Panc1 (cell line): ENCODE results near the gene PRPH. TPM values are rescaled to one million over a fixed set of nuclear protein-coding genes. Genes with fewer than 3 reads are reported as not detected.
A peak's percentile ranks its signal among the peaks of the same experiment; 100 is the strongest.

Experiments
- ATAC-seq: fragments of 200-7000 bp; cut with Tn5 transposase; 2 replicates; pipeline ENCODE4 v1.9.1; 2020; ENCODE audit warnings: mild to moderate bottlenecking, moderate library complexity
- BruUV-seq: library from RNA; stranded (reverse); fragments of 400-500 nt; replicated peaks from 2 replicates; lab custom pipeline; 2021; lab: Mats Ljungman, UMichigan
- CTCF ChIA-PET: fragments of 300-600 bp; sonication (Branson Sonifier 250); formaldehyde crosslinking; loops from one replicate; lab custom pipeline; 2022; ENCODE audit warnings: antibody characterized with exemption; lab: Charles Lee
- POLR2A ChIA-PET: fragments of 300-600 bp; sonication (Branson Sonifier 250); formaldehyde crosslinking; loops from one replicate; lab custom pipeline; 2022; ENCODE audit warnings: antibody characterized with exemption; lab: Charles Lee
- DNase-seq: peaks from one replicate; pipeline ENCODE4 v3.0.0-alpha.2; 2010; ENCODE audit warnings: low read depth, low spot score
- H3K27ac ChIP-seq: 2 replicates; pipeline ENCODE4 v1.5.1; 2011; ENCODE audit warnings: mild to moderate bottlenecking, low read length, inconsistent platforms
- H3K27me3 ChIP-seq: fragments of 200-500 bp; sonication (Bioruptor generic); 2 replicates; pipeline ENCODE4 v1.6.0; 2014; ENCODE audit warnings: low read length, inconsistent platforms; ENCODE audit not compliant: control insufficient read depth, insufficient read depth
- H3K36me3 ChIP-seq: fragments of 200-500 bp; sonication (Bioruptor generic); 2 replicates; pipeline ENCODE4 v1.5.1; 2014; ENCODE audit warnings: inconsistent platforms, mild to moderate bottlenecking, low read length, moderate library complexity; ENCODE audit not compliant: control insufficient read depth, insufficient read depth
- H3K4me1 ChIP-seq: 2 replicates; pipeline ENCODE4 v1.5.1; 2011; ENCODE audit warnings: inconsistent platforms, mild to moderate bottlenecking, low read length, moderate library complexity; ENCODE audit not compliant: control insufficient read depth, insufficient read depth
- H3K4me3 ChIP-seq, 2 experiments: 2 replicates each; pipeline ENCODE4 v1.5.1; 2011 to 2012; ENCODE audit warnings: low read depth in 2 of 2, low read length in 2 of 2, mild to moderate bottlenecking in 2 of 2, inconsistent platforms in 1 of 2, moderate library complexity in 1 of 2
- H3K9me3 ChIP-seq: fragments of 200-500 bp; sonication (Bioruptor generic); 2 replicates; pipeline ENCODE4 v1.5.1; 2014; ENCODE audit warnings: low read depth, mild to moderate bottlenecking, inconsistent platforms, low read length, moderate library complexity; ENCODE audit not compliant: control insufficient read depth, insufficient read depth
- POLR2AphosphoS5 ChIP-seq: IDR thresholded peaks from 2 replicates; pipeline ENCODE4 v1.6.1; 2012; ENCODE audit warnings: mild to moderate bottlenecking, low read depth, low read length, moderate library complexity
- SIN3A ChIP-seq: IDR thresholded peaks from 2 replicates; pipeline ENCODE4 v1.6.1; 2012; ENCODE audit warnings: low read depth, mild to moderate bottlenecking, low read length, moderate library complexity, borderline replicate concordance; ENCODE audit not compliant: insufficient read depth
- TCF7L2 ChIP-seq: IDR thresholded peaks from 2 replicates; pipeline ENCODE4 v1.6.1; 2011; ENCODE audit warnings: mild to moderate bottlenecking, low read depth, low read length, inconsistent platforms
- in situ Hi-C: cut with HindIII; loops from 2 replicates; pipeline ENCODE4 v1.10.0; 2016; ENCODE audit warnings: low sequenced_read_pairs, low pct_unique_long_range_greater_than_20kb
- intact Hi-C: fragments of 100-400 bp; cut with micrococcal nuclease; formaldehyde crosslinking; loops from one replicate; pipeline ENCODE4 v1.10.0; 2022; ENCODE audit not compliant: unreplicated experiment
- total RNA-seq: library from RNA; stranded (reverse); gene quantifications from one replicate; pipeline ENCODE4 v1.2.1, GENCODE V29; 2021; ENCODE audit not compliant: unreplicated experiment
- TF ChIP-seq, protein P1 (sequence below): fragments of 450-650 bp; IDR thresholded peaks from 2 replicates; pipeline ENCODE4 v1.5.1; 2017; ENCODE audit warnings: mild to moderate bottlenecking
- TF ChIP-seq, protein P2 (sequence below), 2 experiments: IDR thresholded peaks; 2 replicates each; pipeline ENCODE4 v1.6.1; 2011 to 2012; ENCODE audit warnings: low read depth in 2 of 2, control low read depth in 1 of 2, low read length in 1 of 2, mild to moderate bottlenecking in 1 of 2, moderate library complexity in 1 of 2; ENCODE audit not compliant: insufficient read depth in 1 of 2

The PRPH gene
- total RNA-seq, 1 experiment from 2014 or later = 0.39 TPM

DNA sequence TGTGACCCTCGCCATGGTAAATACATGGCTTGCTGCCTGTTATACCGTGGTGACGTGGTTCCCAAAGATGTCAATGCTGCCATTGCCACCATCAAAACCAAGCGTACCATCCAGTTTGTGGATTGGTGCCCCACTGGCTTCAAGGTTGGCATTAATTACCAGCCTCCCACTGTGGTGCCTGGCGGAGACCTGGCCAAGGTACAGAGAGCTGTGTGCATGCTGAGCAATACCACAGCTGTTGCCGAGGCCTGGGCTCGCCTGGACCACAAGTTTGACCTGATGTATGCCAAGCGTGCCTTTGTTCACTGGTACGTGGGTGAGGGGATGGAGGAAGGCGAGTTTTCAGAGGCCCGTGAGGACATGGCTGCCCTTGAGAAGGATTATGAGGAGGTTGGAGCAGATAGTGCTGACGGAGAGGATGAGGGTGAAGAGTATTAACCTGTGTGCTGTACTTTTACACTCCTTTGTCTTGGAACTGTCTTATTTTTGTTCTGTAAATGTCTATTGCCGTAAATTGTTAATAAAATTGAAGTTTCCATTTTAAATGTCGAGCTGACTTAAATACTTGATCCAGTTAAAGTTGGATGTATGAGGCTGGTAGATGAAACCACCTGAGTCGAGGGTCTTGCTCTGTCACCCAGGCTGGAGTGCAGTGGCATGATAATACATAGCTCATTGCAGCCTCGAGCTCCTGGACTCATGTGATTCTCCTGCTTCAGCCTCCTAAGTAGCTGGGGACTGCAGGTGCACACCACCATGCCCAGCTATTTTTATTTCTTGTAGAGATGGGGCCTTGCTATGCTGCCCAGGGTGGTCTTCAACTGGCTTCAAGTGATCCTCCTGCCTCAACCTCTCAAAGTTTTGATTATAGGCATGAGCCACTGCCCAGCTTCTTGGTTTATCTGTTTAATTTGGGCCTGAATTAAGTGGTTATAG, 21.9 kb upstream of the PRPH start:
- no peak overlapping the region for H3K27ac ChIP-seq
- ATAC-seq (no peak), DNase-seq (no peak)
- no peaks in the 10 kb centered on the region for H3K27me3 ChIP-seq
- H3K36me3 ChIP-seq = peaks cover 25% of the 10 kb centered on the region
- H3K4me3 ChIP-seq = no peak overlapping the region
- in situ Hi-C loops = no loop called here
- ChIA-PET POLR2A (no interaction called here), CTCF (interaction anchor here (0.6 kb wide), 1 partner anchor 38 kb away, joined by 4 read pairs; no protein-coding TSS in a partner anchor)
- TF ChIP-seq, protein P1, sequence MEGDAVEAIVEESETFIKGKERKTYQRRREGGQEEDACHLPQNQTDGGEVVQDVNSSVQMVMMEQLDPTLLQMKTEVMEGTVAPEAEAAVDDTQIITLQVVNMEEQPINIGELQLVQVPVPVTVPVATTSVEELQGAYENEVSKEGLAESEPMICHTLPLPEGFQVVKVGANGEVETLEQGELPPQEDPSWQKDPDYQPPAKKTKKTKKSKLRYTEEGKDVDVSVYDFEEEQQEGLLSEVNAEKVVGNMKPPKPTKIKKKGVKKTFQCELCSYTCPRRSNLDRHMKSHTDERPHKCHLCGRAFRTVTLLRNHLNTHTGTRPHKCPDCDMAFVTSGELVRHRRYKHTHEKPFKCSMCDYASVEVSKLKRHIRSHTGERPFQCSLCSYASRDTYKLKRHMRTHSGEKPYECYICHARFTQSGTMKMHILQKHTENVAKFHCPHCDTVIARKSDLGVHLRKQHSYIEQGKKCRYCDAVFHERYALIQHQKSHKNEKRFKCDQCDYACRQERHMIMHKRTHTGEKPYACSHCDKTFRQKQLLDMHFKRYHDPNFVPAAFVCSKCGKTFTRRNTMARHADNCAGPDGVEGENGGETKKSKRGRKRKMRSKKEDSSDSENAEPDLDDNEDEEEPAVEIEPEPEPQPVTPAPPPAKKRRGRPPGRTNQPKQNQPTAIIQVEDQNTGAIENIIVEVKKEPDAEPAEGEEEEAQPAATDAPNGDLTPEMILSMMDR = no peak
- TF ChIP-seq POLR2AphosphoS5 (no peak), SIN3A (no peak), TCF7L2 (no peak)
- TF ChIP-seq, protein P2, sequence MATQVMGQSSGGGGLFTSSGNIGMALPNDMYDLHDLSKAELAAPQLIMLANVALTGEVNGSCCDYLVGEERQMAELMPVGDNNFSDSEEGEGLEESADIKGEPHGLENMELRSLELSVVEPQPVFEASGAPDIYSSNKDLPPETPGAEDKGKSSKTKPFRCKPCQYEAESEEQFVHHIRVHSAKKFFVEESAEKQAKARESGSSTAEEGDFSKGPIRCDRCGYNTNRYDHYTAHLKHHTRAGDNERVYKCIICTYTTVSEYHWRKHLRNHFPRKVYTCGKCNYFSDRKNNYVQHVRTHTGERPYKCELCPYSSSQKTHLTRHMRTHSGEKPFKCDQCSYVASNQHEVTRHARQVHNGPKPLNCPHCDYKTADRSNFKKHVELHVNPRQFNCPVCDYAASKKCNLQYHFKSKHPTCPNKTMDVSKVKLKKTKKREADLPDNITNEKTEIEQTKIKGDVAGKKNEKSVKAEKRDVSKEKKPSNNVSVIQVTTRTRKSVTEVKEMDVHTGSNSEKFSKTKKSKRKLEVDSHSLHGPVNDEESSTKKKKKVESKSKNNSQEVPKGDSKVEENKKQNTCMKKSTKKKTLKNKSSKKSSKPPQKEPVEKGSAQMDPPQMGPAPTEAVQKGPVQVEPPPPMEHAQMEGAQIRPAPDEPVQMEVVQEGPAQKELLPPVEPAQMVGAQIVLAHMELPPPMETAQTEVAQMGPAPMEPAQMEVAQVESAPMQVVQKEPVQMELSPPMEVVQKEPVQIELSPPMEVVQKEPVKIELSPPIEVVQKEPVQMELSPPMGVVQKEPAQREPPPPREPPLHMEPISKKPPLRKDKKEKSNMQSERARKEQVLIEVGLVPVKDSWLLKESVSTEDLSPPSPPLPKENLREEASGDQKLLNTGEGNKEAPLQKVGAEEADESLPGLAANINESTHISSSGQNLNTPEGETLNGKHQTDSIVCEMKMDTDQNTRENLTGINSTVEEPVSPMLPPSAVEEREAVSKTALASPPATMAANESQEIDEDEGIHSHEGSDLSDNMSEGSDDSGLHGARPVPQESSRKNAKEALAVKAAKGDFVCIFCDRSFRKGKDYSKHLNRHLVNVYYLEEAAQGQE (IDR thresholded peaks at IDR 0.05; ENCODE audit: insufficient read depth in 1 of 2, low read depth in 2 of 2, low read length in 1 of 2) = no peak
- H3K9me3 ChIP-seq = no peaks in the 10 kb centered on the region
- TSS peak; percentile 55 for BruUV-seq
- intact Hi-C loops = no loop called here
- peaks cover 12% of the 10 kb centered on the region for H3K4me1 ChIP-seq

DNA sequence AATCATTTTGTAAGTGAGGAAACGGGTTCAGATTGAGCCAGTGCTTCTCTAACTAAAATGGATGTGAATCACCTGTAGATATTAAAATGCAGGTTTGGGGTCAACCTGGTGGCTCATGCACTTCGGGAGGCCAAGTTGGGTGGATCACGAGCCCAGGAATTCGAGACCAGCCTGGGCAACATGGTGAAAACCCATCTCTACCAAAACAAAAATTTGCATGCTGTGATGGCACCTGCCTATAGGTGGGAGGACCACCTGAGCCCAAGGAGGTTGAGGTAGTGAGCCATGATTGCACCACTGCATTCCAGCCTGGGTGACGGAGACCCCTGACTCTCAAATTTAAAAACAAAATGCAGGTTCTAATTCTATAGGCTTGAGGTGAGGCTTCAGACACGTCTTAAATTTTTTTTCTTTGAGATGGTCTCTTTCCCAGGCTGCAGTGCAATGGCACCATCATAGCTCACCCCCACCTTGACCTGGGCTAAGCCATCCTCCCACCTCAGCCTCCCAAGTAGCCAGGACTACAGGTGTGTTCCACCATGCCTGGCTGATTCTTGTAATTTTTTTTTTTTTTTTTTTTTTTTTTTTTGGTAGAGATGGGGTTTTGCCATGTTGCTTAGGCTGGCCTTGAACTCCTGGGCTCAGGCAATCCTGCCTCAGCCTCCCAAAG, 21.1 kb upstream of the PRPH start:
- BruUV-seq = no TSS peak
- intact Hi-C loops (no loop called here), in situ Hi-C loops (no loop called here)
- CTCF ChIA-PET = interaction anchor here (0.6 to 0.7 kb wide), 2 partner anchors 39 to 253 kb away, joined by 4 to 5 read pairs; no protein-coding TSS in a partner anchor
- Histone ChIP-seq H3K9me3 (no peaks in the 10 kb centered on the region), H3K27ac (no peak overlapping the region), H3K36me3 (peaks cover 21% of the 10 kb centered on the region), H3K4me3 (no peak overlapping the region), H3K4me1 (peaks cover 7% of the 10 kb centered on the region), H3K27me3 (no peaks in the 10 kb centered on the region)
- POLR2A ChIA-PET = interaction anchor here (0.6 kb wide), 1 partner anchor 27 kb away, joined by 4 read pairs; no protein-coding TSS in a partner anchor
- peak; percentile 11 for ATAC-seq
- DNase-seq = no peak
- TF ChIP-seq, protein P1 = no peak
- peak; percentile 65 for TF ChIP-seq POLR2AphosphoS5
